Colon (tissue), 2 donors: ENCODE measurements around the gene OR8U1.
"Not testable (repeated sequence)": the region's sequence is repeated elsewhere in the genome, so short reads cannot be mapped to it uniquely, and the experiment has no call there.

ENCODE experiments used
- FAIRE-seq: peaks from 2 replicates; lab custom pipeline; 2012; peaks lifted over from hg19 to GRCh38; lab: Jason Lieb, UNC
- donor health status: control.
- donor health status: control.

The OR8U1 gene

DNA sequence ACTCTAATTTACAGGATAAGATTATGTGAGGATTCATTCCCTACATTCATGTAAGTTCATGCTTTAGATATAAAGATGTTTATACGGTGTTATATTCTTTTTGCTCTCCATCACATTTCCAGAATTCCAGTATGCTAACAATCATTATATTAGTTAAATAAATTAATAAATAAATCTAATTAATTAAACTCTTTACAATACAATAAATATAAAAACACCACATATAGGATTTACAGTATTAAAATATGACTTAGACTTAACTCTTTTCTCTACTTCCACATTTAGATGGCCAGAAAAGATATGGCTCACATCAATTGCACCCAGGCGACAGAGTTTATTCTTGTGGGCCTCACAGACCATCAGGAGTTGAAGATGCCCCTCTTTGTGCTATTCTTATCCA lies at the start of gene OR8U1:
TSS of gene OR8U1 (plus strand) at position 301 of the 400 bp plus-strand sequence. CDS start at position 301, 0 bp downstream.
- FAIRE-seq: no peak

DNA sequence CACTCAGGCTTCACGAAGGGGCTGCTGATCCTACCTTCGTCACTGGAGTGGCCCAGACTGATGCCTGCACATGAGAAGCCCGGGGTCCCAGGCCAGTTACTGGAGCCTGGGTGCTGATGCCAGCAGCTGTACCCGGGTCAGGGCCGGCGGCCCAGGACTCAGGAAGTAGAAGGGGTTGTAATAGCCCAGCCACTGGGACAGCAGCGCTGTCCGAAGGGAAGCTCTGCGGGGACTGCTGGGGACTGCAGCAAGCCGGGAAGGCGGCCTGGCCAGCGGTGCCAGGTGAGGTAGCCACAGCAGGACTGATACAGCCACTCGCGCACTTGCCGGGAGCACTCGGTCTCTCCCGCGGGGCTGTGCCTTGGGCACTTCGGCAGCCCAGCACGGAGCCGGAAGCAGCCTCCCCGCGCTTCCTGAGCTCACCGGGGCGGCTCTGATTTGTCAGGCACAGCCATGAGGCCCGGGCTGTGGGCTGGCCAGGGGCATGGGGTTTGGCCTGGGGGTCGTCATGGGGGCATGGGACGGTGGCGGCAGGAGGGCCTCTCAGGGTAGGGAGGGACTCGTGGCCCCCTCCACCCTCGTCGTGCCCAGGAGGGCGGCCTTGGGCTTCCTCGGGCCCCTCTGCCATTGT lies 43.4 kb upstream of the OR8U1 start:
- FAIRE-seq: no peak

DNA sequence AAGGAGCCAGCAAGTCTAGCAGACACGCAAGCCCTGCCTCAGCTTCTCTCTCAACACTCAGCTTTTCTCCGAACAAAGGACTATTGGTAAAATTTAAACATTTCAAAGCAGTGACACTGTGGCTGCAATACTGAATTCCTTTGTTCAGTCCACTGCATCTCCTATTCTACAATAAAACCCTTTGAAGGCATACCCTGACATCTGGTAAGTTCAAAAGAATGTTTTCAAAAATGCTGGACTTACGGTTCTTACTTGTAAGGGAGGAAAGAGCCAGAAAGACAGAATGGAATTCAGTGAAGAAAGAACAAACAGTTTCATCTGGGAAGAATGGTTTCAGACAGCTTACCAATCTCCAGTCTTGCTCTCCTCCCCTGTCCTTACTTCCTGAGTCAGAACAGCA lies 42.3 kb upstream of the OR8U1 start:
- FAIRE-seq: no peak

DNA sequence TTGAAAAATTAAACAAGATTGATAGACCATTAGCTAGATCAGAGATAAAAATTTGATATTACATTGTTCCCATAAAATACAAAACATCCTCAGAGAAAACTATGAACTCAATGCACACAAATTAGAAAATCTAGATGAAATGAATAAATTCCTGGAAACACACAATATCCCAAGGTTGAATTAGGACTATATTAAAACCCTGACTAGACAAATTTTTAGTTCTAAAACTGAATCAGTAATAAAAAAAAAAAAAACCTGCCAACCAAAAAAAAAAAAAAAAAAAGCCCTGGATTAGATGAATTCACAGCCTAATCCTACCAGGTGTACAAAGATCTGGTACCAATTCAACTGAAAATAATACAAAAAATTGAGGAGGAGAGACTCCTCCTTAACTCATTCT lies 35.1 kb upstream of the OR8U1 start:
- no peak for FAIRE-seq

DNA sequence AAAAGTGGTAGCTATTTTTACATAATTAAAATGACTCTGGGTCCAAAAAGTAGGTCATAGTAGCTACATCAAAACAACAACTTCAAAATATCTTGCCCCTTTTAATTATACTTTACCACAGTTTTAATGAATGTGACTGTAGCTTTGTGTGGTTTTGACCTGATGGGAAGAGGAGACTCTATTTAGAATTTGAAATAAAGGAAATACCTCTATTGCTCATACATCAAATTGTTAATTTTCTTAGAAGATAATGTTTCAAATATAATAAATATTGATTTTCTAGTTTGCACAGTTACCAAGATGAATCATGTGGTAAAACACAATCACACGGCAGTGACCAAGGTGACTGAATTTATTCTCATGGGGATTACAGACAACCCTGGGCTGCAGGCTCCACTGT lies 29.7 kb upstream of the OR8U1 start, which contains the start of gene OR8K1:
TSS of gene OR8K1 (plus strand) at position 301 of the 400 bp plus-strand sequence. CDS start at position 301, 0 bp downstream.
- FAIRE-seq: no peak

DNA sequence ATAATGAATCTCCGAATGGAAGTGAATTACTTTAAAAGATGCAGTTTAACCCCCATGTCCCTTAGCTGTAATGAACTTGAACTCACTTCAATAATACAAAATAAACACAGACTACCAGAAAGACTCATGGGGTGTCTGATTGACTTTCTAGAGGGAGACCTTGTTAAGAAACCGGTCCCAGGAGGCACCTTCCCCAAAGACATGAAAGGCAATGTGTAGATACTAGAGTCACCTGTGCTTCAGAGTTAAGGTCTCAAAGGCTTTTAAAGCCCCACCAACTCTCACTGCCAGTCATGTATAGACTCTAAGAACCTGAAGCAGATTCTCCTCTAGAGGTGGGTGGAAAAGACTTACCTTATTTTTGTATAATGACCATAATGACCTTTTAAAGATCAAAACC lies 21.4 kb upstream of the OR8U1 start, which contains the start of gene OR8J1:
TSS of gene OR8J1 (plus strand) at position 301 of the 400 bp plus-strand sequence. CDS start 5,956 bp downstream, outside the sequence.
- FAIRE-seq: no peak

DNA sequence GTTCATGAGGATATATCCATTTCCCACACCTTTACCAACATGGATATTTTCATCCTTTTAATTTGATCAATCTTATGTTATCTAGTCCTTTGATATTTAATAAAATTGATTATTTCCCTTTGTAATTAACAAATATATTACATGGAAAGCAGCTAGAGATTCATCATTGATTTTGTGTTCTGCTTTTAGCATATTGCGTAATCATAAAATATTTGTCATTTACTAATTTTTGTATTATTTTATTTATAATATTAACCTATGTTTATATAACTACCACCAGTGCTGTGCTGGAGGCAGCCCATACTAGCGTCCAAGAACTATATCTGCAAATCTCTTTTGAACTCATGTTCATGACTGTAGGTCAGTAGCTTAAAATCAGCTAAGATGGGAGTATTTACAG lies 4.7 kb downstream of the OR8U1 start:
- FAIRE-seq: no peak

DNA sequence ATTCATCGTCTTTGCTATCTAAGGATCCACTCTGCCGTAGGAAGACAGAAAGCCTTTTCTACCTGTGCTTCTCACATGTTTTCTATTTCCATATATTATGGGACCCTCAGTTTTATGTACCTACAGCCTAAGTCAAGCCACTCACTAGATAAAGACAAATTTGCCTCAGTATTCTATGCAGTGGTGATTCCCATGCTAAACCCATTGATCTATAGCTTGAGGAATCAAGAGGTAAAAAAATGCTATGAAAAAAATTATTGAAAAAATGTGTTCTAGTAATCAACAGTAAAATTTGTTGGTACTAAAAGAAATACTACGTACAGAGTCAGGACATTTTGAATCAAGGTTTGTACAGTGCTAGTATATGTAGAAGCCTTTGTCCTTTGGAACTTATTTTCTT lies 19.0 kb downstream of the OR8U1 start:
- FAIRE-seq: no peak

DNA sequence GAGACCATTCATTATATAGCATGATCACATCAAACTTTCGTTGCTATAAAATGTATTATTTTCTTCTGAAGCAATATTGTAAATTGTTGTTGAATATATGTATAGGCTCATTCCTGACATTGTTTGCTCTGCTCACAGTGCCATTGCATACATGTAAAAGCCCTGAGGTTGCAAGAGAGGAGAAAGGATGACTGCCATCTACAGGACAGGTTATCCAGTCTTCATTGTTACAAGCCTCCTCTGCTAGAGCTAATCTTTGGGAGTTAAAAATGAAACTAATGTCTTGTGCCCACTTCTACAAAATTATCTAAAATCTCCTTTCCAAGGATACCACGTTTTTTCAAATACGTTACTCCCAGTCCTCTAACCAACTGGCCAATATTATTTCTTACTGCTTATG lies 20.6 kb downstream of the OR8U1 start:
- no peak for FAIRE-seq

DNA sequence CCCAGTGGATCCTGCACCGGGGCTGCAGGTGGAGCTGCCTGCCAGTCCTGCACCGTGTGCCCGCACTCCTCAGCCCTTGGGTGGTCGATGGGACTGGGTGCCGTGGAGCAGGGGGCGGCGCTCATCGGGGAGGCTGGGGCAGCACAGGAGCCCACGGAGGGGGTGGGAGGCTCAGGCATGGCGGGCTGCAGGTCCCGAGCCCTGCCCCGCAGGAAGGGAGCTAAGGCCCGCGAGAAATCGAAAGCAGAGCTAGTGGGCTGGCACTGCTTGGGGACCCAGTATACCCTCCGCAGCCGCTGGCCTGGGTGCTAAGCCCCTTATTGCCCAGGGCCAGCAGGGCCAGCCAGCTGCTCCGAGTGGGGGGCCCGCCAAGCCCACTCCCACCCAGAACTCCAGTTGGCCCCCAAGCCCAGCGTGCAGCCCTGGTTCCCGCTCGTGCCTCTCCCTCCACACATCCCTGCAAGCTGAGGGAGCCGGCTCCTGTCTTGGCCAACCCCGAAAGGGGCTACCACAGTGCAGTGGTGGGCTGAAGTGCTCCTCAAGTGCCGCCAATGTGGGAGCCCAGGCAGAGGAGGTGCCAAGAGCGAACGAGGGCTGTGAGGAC lies 26.5 kb downstream of the OR8U1 start:
- FAIRE-seq: not testable (repeated sequence)

DNA sequence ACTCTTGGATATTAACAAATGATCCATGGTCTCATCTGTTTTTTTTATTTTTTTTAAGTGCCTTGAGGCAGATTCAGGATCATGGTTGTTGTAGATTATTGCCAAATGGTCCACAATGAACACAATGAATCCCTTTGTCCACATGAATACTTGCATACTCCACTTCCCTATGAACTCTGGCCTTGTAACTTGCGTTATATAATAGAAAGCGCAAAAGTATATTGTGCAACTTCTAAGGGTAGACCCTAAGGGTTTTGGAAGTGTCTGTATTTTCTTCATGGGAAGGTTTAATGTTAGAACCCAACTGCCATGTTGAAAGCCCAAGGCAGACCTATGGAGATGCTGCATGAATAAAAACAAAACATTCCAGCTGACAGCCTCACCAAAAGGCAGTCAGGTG lies 29.0 kb downstream of the OR8U1 start:
- FAIRE-seq: no peak

DNA sequence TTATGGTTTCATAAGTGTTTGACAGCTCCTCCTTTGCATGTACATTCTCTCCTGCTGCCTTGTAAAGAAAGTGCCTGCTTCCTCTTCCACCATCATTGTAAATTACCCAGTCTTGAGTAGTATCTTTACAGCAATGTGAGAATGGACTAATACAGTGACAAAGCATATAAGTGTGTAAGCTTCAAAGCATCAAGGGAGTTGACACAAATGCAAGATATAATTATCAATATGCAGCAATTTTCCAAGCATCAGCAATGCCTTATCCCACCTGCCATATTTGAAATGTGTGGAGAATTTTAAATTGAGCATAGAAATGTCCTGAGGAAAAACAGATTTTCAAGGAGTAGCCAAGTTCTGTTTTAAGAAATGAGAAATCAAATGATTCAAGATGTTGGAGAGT lies 35.4 kb downstream of the OR8U1 start:
- no peak for FAIRE-seq

DNA sequence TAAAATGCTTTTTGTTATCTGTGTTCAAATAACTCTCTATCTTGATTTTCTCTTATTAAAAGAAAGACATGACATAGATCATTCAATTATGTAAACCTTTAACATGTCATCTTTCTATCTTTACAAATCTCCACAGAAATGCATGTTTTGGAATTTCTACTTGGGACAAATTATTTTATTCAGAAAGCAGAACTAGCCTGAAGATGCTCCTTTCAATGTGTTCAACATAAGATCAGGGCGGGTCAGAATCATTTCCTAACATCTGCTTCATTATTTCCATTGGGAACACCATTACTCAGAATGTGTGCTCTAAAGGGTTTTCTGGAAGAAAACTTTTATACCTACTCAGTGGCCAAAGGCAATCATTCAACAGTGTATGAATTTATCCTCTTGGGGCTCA lies 37.0 kb downstream of the OR8U1 start, which contains the start of gene OR5AL1:
TSS of gene OR5AL1 (plus strand) at position 301 of the 400 bp plus-strand sequence.
- FAIRE-seq: no peak
